Ishikawa (cell line): ENCODE data around the gene PHGDH.

Experiments
- CEBPB ChIP-seq: IDR thresholded peaks from 2 replicates; pipeline ENCODE4 v1.6.1; 2012
- CREB1 ChIP-seq: IDR thresholded peaks from 2 replicates; pipeline ENCODE4 v1.6.1; 2012; ENCODE audit warnings: low read depth
- EGR1 ChIP-seq: IDR thresholded peaks from 2 replicates; pipeline ENCODE4 v1.6.1; 2012
- EP300 ChIP-seq: IDR thresholded peaks from 2 replicates; pipeline ENCODE4 v1.6.1; 2012; ENCODE audit warnings: borderline replicate concordance
- FOXM1 ChIP-seq: IDR thresholded peaks from 2 replicates; pipeline ENCODE4 v1.6.1; 2012; ENCODE audit warnings: low read depth, borderline replicate concordance
- MAX ChIP-seq: IDR thresholded peaks from 2 replicates; pipeline ENCODE4 v1.6.1; 2012
- NFIC ChIP-seq: IDR thresholded peaks from 2 replicates; pipeline ENCODE4 v1.6.1; 2012
- RAD21 ChIP-seq: IDR thresholded peaks from 2 replicates; pipeline ENCODE4 v1.6.1; 2012; ENCODE audit warnings: low read depth
- REST ChIP-seq: IDR thresholded peaks from 2 replicates; pipeline ENCODE4 v1.6.1; 2012; ENCODE audit warnings: low read depth, mild to moderate bottlenecking
- TAF1 ChIP-seq: IDR thresholded peaks from 2 replicates; pipeline ENCODE4 v1.6.1; 2012; ENCODE audit warnings: low read depth, mild to moderate bottlenecking
- TCF12 ChIP-seq: IDR thresholded peaks from 2 replicates; pipeline ENCODE4 v1.6.1; 2012; ENCODE audit warnings: low read depth
- TEAD4 ChIP-seq: IDR thresholded peaks from 2 replicates; pipeline ENCODE4 v1.6.1; 2012
- YY1 ChIP-seq: IDR thresholded peaks from 2 replicates; pipeline ENCODE4 v1.6.1; 2012; ENCODE audit warnings: low read depth
- ZBTB7A ChIP-seq: IDR thresholded peaks from 2 replicates; pipeline ENCODE4 v1.6.1; 2012; ENCODE audit warnings: low read depth
- TF ChIP-seq, protein P1 (sequence below): IDR thresholded peaks from 2 replicates; pipeline ENCODE4 v1.6.1; 2012

Gene PHGDH

GRCh38 chr1:119679223-119679622 is 32.5 kb upstream of the PHGDH start:
- no peak for TF ChIP-seq MAX
- TF ChIP-seq, protein P1, sequence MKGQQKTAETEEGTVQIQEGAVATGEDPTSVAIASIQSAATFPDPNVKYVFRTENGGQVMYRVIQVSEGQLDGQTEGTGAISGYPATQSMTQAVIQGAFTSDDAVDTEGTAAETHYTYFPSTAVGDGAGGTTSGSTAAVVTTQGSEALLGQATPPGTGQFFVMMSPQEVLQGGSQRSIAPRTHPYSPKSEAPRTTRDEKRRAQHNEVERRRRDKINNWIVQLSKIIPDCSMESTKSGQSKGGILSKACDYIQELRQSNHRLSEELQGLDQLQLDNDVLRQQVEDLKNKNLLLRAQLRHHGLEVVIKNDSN = no peak
- TF ChIP-seq TAF1 = no peak
- TF ChIP-seq RAD21 = no peak
- no peak for TF ChIP-seq EP300
- TF ChIP-seq FOXM1 = no peak
- TF ChIP-seq CREB1 = no peak
- TF ChIP-seq NFIC = no peak
- no peak for TF ChIP-seq ZBTB7A
- no peak for TF ChIP-seq YY1
- TF ChIP-seq TCF12 = no peak
- TF ChIP-seq REST = no peak
- no peak for TF ChIP-seq TEAD4

DNA sequence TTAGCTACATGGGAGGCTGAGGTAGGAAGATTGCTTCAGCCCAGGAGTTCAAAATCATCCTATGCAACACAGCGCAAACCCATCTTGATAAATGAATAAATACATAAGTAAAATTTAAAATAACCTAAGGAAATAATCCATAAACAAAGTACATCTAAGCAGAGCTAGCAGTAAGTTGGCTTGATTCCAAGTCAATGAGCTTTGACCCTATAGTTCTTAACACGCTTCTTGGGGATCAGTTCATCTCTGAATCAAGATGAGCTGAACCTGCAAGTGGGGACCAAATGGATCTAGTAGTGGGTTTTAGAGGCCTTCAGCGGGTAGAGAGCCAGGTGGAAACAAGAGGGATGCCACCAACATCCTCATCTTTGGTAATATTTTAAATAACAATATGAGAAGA is 31.5 kb upstream of the PHGDH start:
- TF ChIP-seq MAX (no peak), CREB1 (no peak), REST (no peak), RAD21 (no peak), EP300 (no peak), YY1 (no peak), TCF12 (no peak), ZBTB7A (no peak), CEBPB (no peak), TAF1 (no peak), EGR1 (no peak)
- TF ChIP-seq, protein P1 = no peak

GRCh38 chr1:119680723-119681122 is 31.0 kb upstream of the PHGDH start:
- TF ChIP-seq MAX = no peak

- TF ChIP-seq CEBPB (no peak), TEAD4 (no peak), ZBTB7A (no peak), REST (no peak), EP300 (no peak), TAF1 (no peak), MAX (no peak), NFIC (no peak), TCF12 (no peak), FOXM1 (no peak), RAD21 (no peak), CREB1 (no peak)
- TF ChIP-seq, protein P1 = no peak
Observed at GRCh38 chr1:119681560-119681959, 30.2 kb upstream of the PHGDH start.

- TF ChIP-seq ZBTB7A (no peak), CREB1 (no peak), FOXM1 (no peak)
- TF ChIP-seq, protein P1 = no peak
Observed at GRCh38 chr1:119682141-119682540, 29.6 kb upstream of the PHGDH start.
